Endothelial cell of umbilical vein (primary cell): Measurements from ENCODE around the gene RGS6.

Source experiments
- EZH2 ChIP-seq: IDR thresholded peaks from 2 replicates; pipeline ENCODE4 v1.6.1; 2012; ENCODE audit warnings: borderline replicate concordance, low read depth, mild to moderate bottlenecking, moderate library complexity, low read length, inconsistent platforms; ENCODE audit not compliant: severe bottlenecking
- POLR2AphosphoS5 ChIP-seq: IDR thresholded peaks from 2 replicates; pipeline ENCODE4 v1.6.1; 2012; ENCODE audit warnings: low read depth, mild to moderate bottlenecking, control low read depth, low read length, moderate library complexity; ENCODE audit not compliant: insufficient read depth
- TF ChIP-seq, protein P1 (sequence below), 2 donors: IDR thresholded peaks; 1 replicate in 1 of 2; 2 replicates in 1 of 2; pipeline ENCODE4 v1.5.1; 2011; ENCODE audit warnings: low read length in 2 of 2, mild to moderate bottlenecking in 2 of 2, moderate library complexity in 2 of 2, control low read depth in 1 of 2, inconsistent platforms in 1 of 2, low read depth in 1 of 2; ENCODE audit not compliant: insufficient read depth in 1 of 2; ENCODE audit errors: extremely low read depth in 1 of 2

DNA sequence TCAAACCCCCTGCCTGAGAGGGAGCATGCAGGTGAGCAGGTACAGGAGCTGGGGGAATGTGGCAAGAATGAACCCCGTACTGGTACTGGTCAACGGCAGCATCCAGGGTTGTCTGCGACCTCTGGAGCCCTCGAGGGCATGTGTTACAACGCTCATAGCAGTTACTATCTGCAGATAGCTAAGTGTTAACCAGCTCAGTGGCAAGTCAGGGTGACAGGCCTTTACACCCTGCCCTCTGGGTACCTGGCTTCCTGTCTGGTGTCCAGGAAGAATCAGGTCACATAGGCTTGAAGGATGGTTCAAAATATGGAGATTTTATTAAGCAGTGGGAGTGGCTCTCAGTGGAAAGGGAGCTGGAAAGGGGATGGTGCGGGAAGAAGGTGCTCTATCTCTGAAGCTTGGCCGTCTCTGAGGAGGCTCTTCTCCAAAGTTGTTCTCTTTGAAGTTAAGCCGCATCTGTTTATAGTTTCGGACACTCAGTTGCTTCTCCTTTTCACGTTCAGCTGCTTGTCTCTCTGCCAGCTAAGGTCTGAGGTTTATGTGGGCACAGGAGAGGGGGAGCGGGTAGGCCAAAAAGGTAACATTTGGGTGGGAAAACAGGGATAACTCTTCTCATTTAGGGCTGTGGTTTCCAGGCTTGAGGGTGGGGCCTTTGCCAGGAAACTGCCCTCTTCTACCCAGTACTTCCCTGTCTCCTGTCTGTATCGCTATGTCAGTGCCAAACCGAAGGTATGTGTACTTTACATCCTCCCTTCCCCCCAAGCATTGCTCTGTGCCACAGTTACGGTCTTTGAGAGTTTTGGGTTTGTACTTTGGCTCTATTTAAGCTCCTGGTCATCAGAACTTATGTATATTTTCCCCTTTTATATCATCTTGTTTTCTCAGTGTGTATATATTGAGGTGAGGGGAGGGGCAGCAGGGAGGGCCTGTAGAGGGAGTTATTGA is 305.8 kb downstream of the RGS6 start:
- TF ChIP-seq, protein P1, sequence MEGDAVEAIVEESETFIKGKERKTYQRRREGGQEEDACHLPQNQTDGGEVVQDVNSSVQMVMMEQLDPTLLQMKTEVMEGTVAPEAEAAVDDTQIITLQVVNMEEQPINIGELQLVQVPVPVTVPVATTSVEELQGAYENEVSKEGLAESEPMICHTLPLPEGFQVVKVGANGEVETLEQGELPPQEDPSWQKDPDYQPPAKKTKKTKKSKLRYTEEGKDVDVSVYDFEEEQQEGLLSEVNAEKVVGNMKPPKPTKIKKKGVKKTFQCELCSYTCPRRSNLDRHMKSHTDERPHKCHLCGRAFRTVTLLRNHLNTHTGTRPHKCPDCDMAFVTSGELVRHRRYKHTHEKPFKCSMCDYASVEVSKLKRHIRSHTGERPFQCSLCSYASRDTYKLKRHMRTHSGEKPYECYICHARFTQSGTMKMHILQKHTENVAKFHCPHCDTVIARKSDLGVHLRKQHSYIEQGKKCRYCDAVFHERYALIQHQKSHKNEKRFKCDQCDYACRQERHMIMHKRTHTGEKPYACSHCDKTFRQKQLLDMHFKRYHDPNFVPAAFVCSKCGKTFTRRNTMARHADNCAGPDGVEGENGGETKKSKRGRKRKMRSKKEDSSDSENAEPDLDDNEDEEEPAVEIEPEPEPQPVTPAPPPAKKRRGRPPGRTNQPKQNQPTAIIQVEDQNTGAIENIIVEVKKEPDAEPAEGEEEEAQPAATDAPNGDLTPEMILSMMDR (IDR thresholded peaks at IDR 0.05; ENCODE audit: extremely low read depth in 1 of 2, insufficient read depth in 1 of 2, low read depth in 1 of 2, low read length in 2 of 2) = no peak
- TF ChIP-seq EZH2 (no peak), POLR2AphosphoS5 (no peak)
